Measurements from ENCODE around the gene CA10.

Gene CA10

GRCh38 chr17:51913491-51914205 lies 244.9 kb downstream of the CA10 start:
- Histone ChIP-seq H3K27ac (replicated peaks; ENCODE audit: low read length) (no peak overlapping the region), H3K79me1 (ENCODE audit: low read depth, low read length) (no peaks in the 10 kb centered on the region), H3K4ac (ENCODE audit: low read length) (no peak overlapping the region), H2BK12ac (ENCODE audit: low read length) (no peak overlapping the region), H3K18ac (ENCODE audit: low read length) (no peak overlapping the region), H3K27me3 (ENCODE audit: control insufficient read depth in 3 of 3, insufficient read depth in 3 of 3, low read depth in 1 of 3, low read length in 3 of 3) (no peaks in the 10 kb centered on the region), H3K4me3 (ENCODE audit: low read length in 2 of 2) (no peak overlapping the region), H3K14ac (ENCODE audit: low read length) (no peak overlapping the region), H2BK15ac (ENCODE audit: low read length) (no peak overlapping the region), H3K9ac (ENCODE audit: low read depth, low read length, poor library complexity) (no peak overlapping the region), H3K36me3 (replicated peaks in 1 of 2; ENCODE audit: control insufficient read depth in 2 of 2, insufficient read depth in 2 of 2, low read length in 2 of 2) (no peaks in the 10 kb centered on the region), H3K4me1 (ENCODE audit: control insufficient read depth in 2 of 2, insufficient read depth in 1 of 2, low read depth in 1 of 2, low read length in 2 of 2) (peaks cover 0 to 2% of the 10 kb centered on the region in 2 donors), H3K9me3 (replicated peaks in 1 of 2; ENCODE audit: control insufficient read depth in 2 of 2, insufficient read depth in 1 of 2, low read depth in 1 of 2, low read length in 2 of 2) (no peaks in the 10 kb centered on the region), H2AK5ac (ENCODE audit: low read depth, low read length) (no peak overlapping the region), H2BK5ac (ENCODE audit: low read length) (no peak overlapping the region), H3K4me2 (ENCODE audit: insufficient read depth, low read length, poor library complexity, severe bottlenecking) (no peak overlapping the region), H2BK120ac (ENCODE audit: low read depth, low read length) (no peak overlapping the region), H4K8ac (ENCODE audit: low read depth, low read length) (no peak overlapping the region), H2AFZ (ENCODE audit: low read length) (no peak overlapping the region), H4K91ac (ENCODE audit: low read depth, low read length, poor library complexity) (no peak overlapping the region), H3K23ac (ENCODE audit: low read depth, low read length, poor library complexity) (no peak overlapping the region)
- no peak for DNase-seq (ENCODE audit: low spot score)
- no CpG with 5 or more reads among the region's 4 CpGs for WGBS, 2 donors (ENCODE audit: extremely low coverage in 2 of 2, insufficient read length in 2 of 2, insufficient replicate concordance in 1 of 2)

- H3K79me1 ChIP-seq (ENCODE audit: low read depth, low read length): no peaks in the 10 kb centered on the region
- H3K4me3 ChIP-seq (ENCODE audit: low read length in 2 of 2): no peak overlapping the region
- H4K91ac ChIP-seq (ENCODE audit: low read depth, low read length, poor library complexity): no peak overlapping the region
- H2BK5ac ChIP-seq (ENCODE audit: low read length): no peak overlapping the region
- no peaks in the 10 kb centered on the region for H3K36me3 ChIP-seq (replicated peaks in 1 of 2; ENCODE audit: control insufficient read depth in 2 of 2, insufficient read depth in 2 of 2, low read length in 2 of 2)
- H3K4me2 ChIP-seq (ENCODE audit: insufficient read depth, low read length, poor library complexity, severe bottlenecking): no peak overlapping the region
- H3K4ac ChIP-seq (ENCODE audit: low read length): no peak overlapping the region
- H3K27me3 ChIP-seq (ENCODE audit: control insufficient read depth in 3 of 3, insufficient read depth in 3 of 3, low read depth in 1 of 3, low read length in 3 of 3): no peaks in the 10 kb centered on the region
- H3K9me3 ChIP-seq (replicated peaks in 1 of 2; ENCODE audit: control insufficient read depth in 2 of 2, insufficient read depth in 1 of 2, low read depth in 1 of 2, low read length in 2 of 2): no peaks in the 10 kb centered on the region
- no peak overlapping the region for H3K14ac ChIP-seq (ENCODE audit: low read length)
- H2BK12ac ChIP-seq (ENCODE audit: low read length): no peak overlapping the region
- no peak overlapping the region for H2BK15ac ChIP-seq (ENCODE audit: low read length)
- no peak overlapping the region for H2BK120ac ChIP-seq (ENCODE audit: low read depth, low read length)
- H2AK5ac ChIP-seq (ENCODE audit: low read depth, low read length): no peak overlapping the region
- peaks cover 0 to 2% of the 10 kb centered on the region in 2 donors for H3K4me1 ChIP-seq (ENCODE audit: control insufficient read depth in 2 of 2, insufficient read depth in 1 of 2, low read depth in 1 of 2, low read length in 2 of 2)
- no peak overlapping the region for H3K18ac ChIP-seq (ENCODE audit: low read length)
- no peak overlapping the region for H3K23ac ChIP-seq (ENCODE audit: low read depth, low read length, poor library complexity)
- DNase-seq (ENCODE audit: low spot score): no peak
- H2AFZ ChIP-seq (ENCODE audit: low read length): no peak overlapping the region
- no peak overlapping the region for H4K8ac ChIP-seq (ENCODE audit: low read depth, low read length)
- H3K9ac ChIP-seq (ENCODE audit: low read depth, low read length, poor library complexity): no peak overlapping the region
- no peak overlapping the region for H3K27ac ChIP-seq (replicated peaks; ENCODE audit: low read length)
- WGBS, 2 donors (ENCODE audit: extremely low coverage in 2 of 2, insufficient read length in 2 of 2, insufficient replicate concordance in 1 of 2): no CpG with 5 or more reads among the region's 2 CpGs
Measured at GRCh38 chr17:51912939-51913338, 245.6 kb downstream of the CA10 start.

- Histone ChIP-seq H3K4me3 (ENCODE audit: low read length in 2 of 2) (no peak overlapping the region), H2AFZ (ENCODE audit: low read length) (no peak overlapping the region), H2BK120ac (ENCODE audit: low read depth, low read length) (no peak overlapping the region), H3K4me1 (ENCODE audit: control insufficient read depth in 2 of 2, insufficient read depth in 1 of 2, low read depth in 1 of 2, low read length in 2 of 2) (peaks cover 0 to 2% of the 10 kb centered on the region in 2 donors), H3K4ac (ENCODE audit: low read length) (no peak overlapping the region), H2BK12ac (ENCODE audit: low read length) (no peak overlapping the region), H3K9me3 (replicated peaks in 1 of 2; ENCODE audit: control insufficient read depth in 2 of 2, insufficient read depth in 1 of 2, low read depth in 1 of 2, low read length in 2 of 2) (no peaks in the 10 kb centered on the region), H3K4me2 (ENCODE audit: insufficient read depth, low read length, poor library complexity, severe bottlenecking) (no peak overlapping the region), H4K8ac (ENCODE audit: low read depth, low read length) (no peak overlapping the region), H2BK5ac (ENCODE audit: low read length) (no peak overlapping the region), H3K18ac (ENCODE audit: low read length) (no peak overlapping the region), H3K14ac (ENCODE audit: low read length) (no peak overlapping the region), H3K27me3 (ENCODE audit: control insufficient read depth in 3 of 3, insufficient read depth in 3 of 3, low read depth in 1 of 3, low read length in 3 of 3) (no peaks in the 10 kb centered on the region), H3K79me1 (ENCODE audit: low read depth, low read length) (no peaks in the 10 kb centered on the region), H3K9ac (ENCODE audit: low read depth, low read length, poor library complexity) (no peak overlapping the region), H2AK5ac (ENCODE audit: low read depth, low read length) (no peak overlapping the region), H3K27ac (replicated peaks; ENCODE audit: low read length) (no peak overlapping the region), H2BK15ac (ENCODE audit: low read length) (no peak overlapping the region), H3K23ac (ENCODE audit: low read depth, low read length, poor library complexity) (no peak overlapping the region), H3K36me3 (replicated peaks in 1 of 2; ENCODE audit: control insufficient read depth in 2 of 2, insufficient read depth in 2 of 2, low read length in 2 of 2) (no peaks in the 10 kb centered on the region), H4K91ac (ENCODE audit: low read depth, low read length, poor library complexity) (no peak overlapping the region)
- WGBS, 2 donors (ENCODE audit: extremely low coverage in 2 of 2, insufficient read length in 2 of 2, insufficient replicate concordance in 1 of 2): no CpG with 5 or more reads among the region's 6 CpGs
- DNase-seq (ENCODE audit: low spot score): no peak
Measured at GRCh38 chr17:51911237-51911636, 247.3 kb downstream of the CA10 start.

GRCh38 chr17:51909971-51910370 lies 248.5 kb downstream of the CA10 start:
- Histone ChIP-seq H3K4ac (ENCODE audit: low read length) (no peak overlapping the region), H3K23ac (ENCODE audit: low read depth, low read length, poor library complexity) (no peak overlapping the region), H3K18ac (ENCODE audit: low read length) (no peak overlapping the region), H3K79me1 (ENCODE audit: low read depth, low read length) (no peaks in the 10 kb centered on the region), H2BK120ac (ENCODE audit: low read depth, low read length) (no peak overlapping the region), H3K4me3 (ENCODE audit: low read length in 2 of 2) (no peak overlapping the region), H2AFZ (ENCODE audit: low read length) (no peak overlapping the region), H2BK12ac (ENCODE audit: low read length) (no peak overlapping the region), H3K14ac (ENCODE audit: low read length) (no peak overlapping the region), H3K27ac (replicated peaks; ENCODE audit: low read length) (no peak overlapping the region), H3K4me1 (ENCODE audit: control insufficient read depth in 2 of 2, insufficient read depth in 1 of 2, low read depth in 1 of 2, low read length in 2 of 2) (peaks cover 0 to 2% of the 10 kb centered on the region in 2 donors), H3K9me3 (replicated peaks in 1 of 2; ENCODE audit: control insufficient read depth in 2 of 2, insufficient read depth in 1 of 2, low read depth in 1 of 2, low read length in 2 of 2) (no peaks in the 10 kb centered on the region), H3K9ac (ENCODE audit: low read depth, low read length, poor library complexity) (no peak overlapping the region), H4K8ac (ENCODE audit: low read depth, low read length) (no peak overlapping the region), H2BK15ac (ENCODE audit: low read length) (no peak overlapping the region), H3K36me3 (replicated peaks in 1 of 2; ENCODE audit: control insufficient read depth in 2 of 2, insufficient read depth in 2 of 2, low read length in 2 of 2) (no peaks in the 10 kb centered on the region), H2BK5ac (ENCODE audit: low read length) (no peak overlapping the region), H3K27me3 (ENCODE audit: control insufficient read depth in 3 of 3, insufficient read depth in 3 of 3, low read depth in 1 of 3, low read length in 3 of 3) (no peaks in the 10 kb centered on the region), H2AK5ac (ENCODE audit: low read depth, low read length) (no peak overlapping the region), H3K4me2 (ENCODE audit: insufficient read depth, low read length, poor library complexity, severe bottlenecking) (no peak overlapping the region), H4K91ac (ENCODE audit: low read depth, low read length, poor library complexity) (no peak overlapping the region)
- no CpG with 5 or more reads among the region's 3 CpGs for WGBS, 2 donors (ENCODE audit: extremely low coverage in 2 of 2, insufficient read length in 2 of 2, insufficient replicate concordance in 1 of 2)
- DNase-seq (ENCODE audit: low spot score): no peak
